Measurements from ENCODE around the gene KHNYN.

DNA sequence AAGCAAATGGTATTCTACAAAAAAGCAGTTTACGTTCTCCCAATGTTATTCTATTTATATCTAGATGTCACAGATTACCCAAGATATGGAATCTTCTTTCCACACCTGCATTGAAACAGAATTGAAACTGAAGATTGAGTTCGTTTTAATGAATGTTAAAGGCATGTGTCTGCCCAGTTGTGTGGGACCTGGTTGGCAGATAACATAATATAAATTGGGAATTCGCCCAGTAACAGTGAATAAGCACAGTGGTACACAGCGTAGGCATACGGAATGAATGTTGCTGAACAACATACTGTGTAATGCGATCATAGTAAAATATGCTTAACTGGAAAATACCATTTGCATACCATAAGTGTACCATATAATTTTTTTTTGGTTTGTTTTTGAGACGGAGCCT, 4.3 kb downstream of the KHNYN start:
- TF ChIP-seq GTF2F1 (IDR thresholded peaks at IDR 0.05; ENCODE audit: borderline replicate concordance, low read depth, low read length) (no peak), BCL11A (IDR thresholded peaks at IDR 0.05; ENCODE audit: low read depth in 2 of 2, low read length in 2 of 2) (no peak), TCF12 (IDR thresholded peaks at IDR 0.05; ENCODE audit: low read depth, low read length) (no peak), CHD1 (IDR thresholded peaks at IDR 0.05; ENCODE audit: low read depth, low read length) (no peak), BRCA1 (IDR thresholded peaks at IDR 0.05; ENCODE audit: low read depth, low read length) (no peak), RAD21 (IDR thresholded peaks at IDR 0.05 in 1 of 2, conservative IDR thresholded peaks at IDR 0.05 in 1 of 2; ENCODE audit: low read depth in 2 of 2, low read length in 2 of 2) (no peak), CTCF (IDR thresholded peaks at IDR 0.05; ENCODE audit: control extremely low read depth in 1 of 3, insufficient read depth in 1 of 3, low read depth in 1 of 3, low read length in 3 of 3) (no peak), POLR2A (IDR thresholded peaks at IDR 0.05; ENCODE audit: control extremely low read depth in 1 of 2, low read depth in 2 of 2, low read length in 2 of 2) (no peak), TAF1 (IDR thresholded peaks at IDR 0.05; ENCODE audit: low read depth, low read length) (no peak), EZH2 (IDR thresholded peaks at IDR 0.05; ENCODE audit: low read depth, low read length, severe bottlenecking) (no peak), SIX5 (IDR thresholded peaks at IDR 0.05; ENCODE audit: low read depth, low read length) (no peak), EP300 (IDR thresholded peaks at IDR 0.05; ENCODE audit: borderline replicate concordance in 1 of 2, low read depth in 2 of 2, low read length in 2 of 2) (no peak)
